Measurements from ENCODE around the gene UNG.
"Not testable (repeated sequence)": the region's sequence is repeated elsewhere in the genome, so short reads cannot be mapped to it uniquely, and the experiment has no call there.

Gene UNG

DNA sequence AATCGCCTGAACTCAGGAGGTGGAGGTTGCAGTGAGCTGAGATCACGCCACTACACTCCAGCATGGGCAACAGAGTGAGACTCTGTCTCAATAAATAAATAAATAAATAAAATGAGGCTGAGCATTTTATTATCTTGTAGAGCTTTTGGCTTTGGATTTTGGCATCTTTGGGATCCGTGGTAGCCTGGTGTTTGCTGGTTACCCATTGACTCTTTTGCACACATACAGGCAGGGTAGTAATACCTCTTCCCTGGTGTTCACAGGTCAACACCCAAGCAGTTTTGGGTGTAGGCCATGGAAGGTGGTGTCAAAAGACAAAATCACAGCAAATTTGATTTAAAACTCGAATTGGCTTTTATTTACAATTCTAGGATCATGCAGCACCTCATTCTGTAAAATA lies 46.8 kb downstream of the UNG start:
- no peak overlapping the region for H3K9ac ChIP-seq (ENCODE audit: low read depth, low read length)
- no peaks in the 10 kb centered on the region for H4K20me1 ChIP-seq (ENCODE audit: insufficient read depth, low read length)
- TF ChIP-seq EZH2 (IDR thresholded peaks at IDR 0.05; ENCODE audit: borderline replicate concordance, low read depth, low read length, severe bottlenecking), result no peak
- TF ChIP-seq, protein P1, sequence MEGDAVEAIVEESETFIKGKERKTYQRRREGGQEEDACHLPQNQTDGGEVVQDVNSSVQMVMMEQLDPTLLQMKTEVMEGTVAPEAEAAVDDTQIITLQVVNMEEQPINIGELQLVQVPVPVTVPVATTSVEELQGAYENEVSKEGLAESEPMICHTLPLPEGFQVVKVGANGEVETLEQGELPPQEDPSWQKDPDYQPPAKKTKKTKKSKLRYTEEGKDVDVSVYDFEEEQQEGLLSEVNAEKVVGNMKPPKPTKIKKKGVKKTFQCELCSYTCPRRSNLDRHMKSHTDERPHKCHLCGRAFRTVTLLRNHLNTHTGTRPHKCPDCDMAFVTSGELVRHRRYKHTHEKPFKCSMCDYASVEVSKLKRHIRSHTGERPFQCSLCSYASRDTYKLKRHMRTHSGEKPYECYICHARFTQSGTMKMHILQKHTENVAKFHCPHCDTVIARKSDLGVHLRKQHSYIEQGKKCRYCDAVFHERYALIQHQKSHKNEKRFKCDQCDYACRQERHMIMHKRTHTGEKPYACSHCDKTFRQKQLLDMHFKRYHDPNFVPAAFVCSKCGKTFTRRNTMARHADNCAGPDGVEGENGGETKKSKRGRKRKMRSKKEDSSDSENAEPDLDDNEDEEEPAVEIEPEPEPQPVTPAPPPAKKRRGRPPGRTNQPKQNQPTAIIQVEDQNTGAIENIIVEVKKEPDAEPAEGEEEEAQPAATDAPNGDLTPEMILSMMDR (IDR thresholded peaks at IDR 0.05; ENCODE audit: borderline replicate concordance, extremely low read depth, low read length, poor library complexity, severe bottlenecking), result no peak
- no peak overlapping the region for H3K4me3 ChIP-seq (ENCODE audit: low read depth in 1 of 2, low read length in 2 of 2)
- ATAC-seq (ENCODE audit: insufficient read depth, low read depth), result no peak
- no peak overlapping the region for H3K27ac ChIP-seq (ENCODE audit: low read length)
- no peaks in the 10 kb centered on the region for H3K9me3 ChIP-seq (ENCODE audit: insufficient read depth, low read length, severe bottlenecking)
- no peaks in the 10 kb centered on the region for H3K36me3 ChIP-seq (ENCODE audit: insufficient read depth, low read length)
- H3K79me2 ChIP-seq (ENCODE audit: insufficient read depth, low read length), result no peaks in the 10 kb centered on the region
- DNase-seq, result no peak
- no peak overlapping the region for H2AFZ ChIP-seq (ENCODE audit: low read depth, low read length)
- H3K4me2 ChIP-seq (ENCODE audit: insufficient read depth, low read length), result no peak overlapping the region
- no peaks in the 10 kb centered on the region for H3K27me3 ChIP-seq (ENCODE audit: insufficient read depth, low read length, poor library complexity)
- no peaks in the 10 kb centered on the region for H3K4me1 ChIP-seq (ENCODE audit: insufficient read depth, low read length)

DNA sequence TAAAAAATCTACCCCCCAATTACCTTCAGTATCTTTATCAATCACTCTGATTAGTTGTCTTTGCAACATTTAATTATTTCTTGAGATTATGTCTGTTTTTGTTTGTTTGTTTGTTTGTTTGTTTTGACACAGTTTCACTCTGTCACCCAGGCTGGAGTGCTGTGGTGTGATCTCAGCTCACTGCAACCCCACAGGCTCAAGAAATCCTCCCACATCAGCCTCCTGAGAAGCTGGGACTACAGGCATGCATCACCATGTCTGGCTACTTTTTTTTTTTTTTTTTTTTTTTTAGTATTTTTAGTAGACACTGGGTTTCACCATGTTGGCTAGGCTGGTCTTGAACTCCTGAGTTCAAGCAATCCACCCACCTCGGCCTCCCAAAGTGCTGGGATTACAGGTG lies 49.7 kb downstream of the UNG start:
- not testable (repeated sequence) for H3K27me3 ChIP-seq (ENCODE audit: insufficient read depth, low read length, poor library complexity); H3K36me3 ChIP-seq (ENCODE audit: insufficient read depth, low read length); ATAC-seq (ENCODE audit: insufficient read depth, low read depth); H3K27ac ChIP-seq (ENCODE audit: low read length); H3K4me2 ChIP-seq (ENCODE audit: insufficient read depth, low read length); H3K9me3 ChIP-seq (ENCODE audit: insufficient read depth, low read length, severe bottlenecking); H3K4me3 ChIP-seq (ENCODE audit: low read depth in 1 of 2, low read length in 2 of 2); H2AFZ ChIP-seq (ENCODE audit: low read depth, low read length); H3K9ac ChIP-seq (ENCODE audit: low read depth, low read length); H3K4me1 ChIP-seq (ENCODE audit: insufficient read depth, low read length); H4K20me1 ChIP-seq (ENCODE audit: insufficient read depth, low read length); H3K79me2 ChIP-seq (ENCODE audit: insufficient read depth, low read length); DNase-seq

DNA sequence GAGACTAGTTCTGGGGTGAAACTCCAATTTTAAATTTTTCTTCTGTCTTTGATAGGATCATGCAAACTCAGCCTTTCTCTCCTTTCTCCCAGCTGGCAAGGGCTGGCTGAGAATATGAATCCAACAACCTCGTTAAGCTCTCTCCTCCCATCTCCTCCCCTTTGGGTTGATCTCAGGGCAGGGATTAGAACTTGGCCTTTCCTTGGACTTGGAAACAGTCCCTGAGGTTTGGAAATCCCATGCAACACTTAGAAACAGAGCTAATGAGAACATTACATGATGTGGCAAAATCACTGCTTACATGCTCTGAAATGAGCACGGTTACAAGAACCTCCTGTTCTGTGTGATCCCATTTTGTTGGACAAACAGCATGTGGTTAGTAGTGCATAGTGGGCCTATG lies 50.6 kb downstream of the UNG start:
- Histone ChIP-seq H3K36me3 (ENCODE audit: insufficient read depth, low read length) (no peaks in the 10 kb centered on the region), H3K79me2 (ENCODE audit: insufficient read depth, low read length) (no peaks in the 10 kb centered on the region), H4K20me1 (ENCODE audit: insufficient read depth, low read length) (0 out of 2 replicates have a peak, but pooled peaks cover 4% of the 10 kb centered on the region), H3K9me3 (ENCODE audit: insufficient read depth, low read length, severe bottlenecking) (no peaks in the 10 kb centered on the region), H3K4me2 (ENCODE audit: insufficient read depth, low read length) (no peak overlapping the region), H3K27me3 (ENCODE audit: insufficient read depth, low read length, poor library complexity) (peaks cover 3% of the 10 kb centered on the region), H3K4me1 (ENCODE audit: insufficient read depth, low read length) (no peaks in the 10 kb centered on the region), H3K27ac (ENCODE audit: low read length) (no peak overlapping the region), H2AFZ (ENCODE audit: low read depth, low read length) (no peak overlapping the region), H3K4me3 (ENCODE audit: low read depth in 1 of 2, low read length in 2 of 2) (no peak overlapping the region), H3K9ac (ENCODE audit: low read depth, low read length) (no peak overlapping the region)
- TF ChIP-seq, protein P1 (IDR thresholded peaks at IDR 0.05; ENCODE audit: borderline replicate concordance, extremely low read depth, low read length, poor library complexity, severe bottlenecking), result no peak
- no peak for TF ChIP-seq EZH2 (IDR thresholded peaks at IDR 0.05; ENCODE audit: borderline replicate concordance, low read depth, low read length, severe bottlenecking)
- ATAC-seq (ENCODE audit: insufficient read depth, low read depth) (no peak), DNase-seq (no peak)

DNA sequence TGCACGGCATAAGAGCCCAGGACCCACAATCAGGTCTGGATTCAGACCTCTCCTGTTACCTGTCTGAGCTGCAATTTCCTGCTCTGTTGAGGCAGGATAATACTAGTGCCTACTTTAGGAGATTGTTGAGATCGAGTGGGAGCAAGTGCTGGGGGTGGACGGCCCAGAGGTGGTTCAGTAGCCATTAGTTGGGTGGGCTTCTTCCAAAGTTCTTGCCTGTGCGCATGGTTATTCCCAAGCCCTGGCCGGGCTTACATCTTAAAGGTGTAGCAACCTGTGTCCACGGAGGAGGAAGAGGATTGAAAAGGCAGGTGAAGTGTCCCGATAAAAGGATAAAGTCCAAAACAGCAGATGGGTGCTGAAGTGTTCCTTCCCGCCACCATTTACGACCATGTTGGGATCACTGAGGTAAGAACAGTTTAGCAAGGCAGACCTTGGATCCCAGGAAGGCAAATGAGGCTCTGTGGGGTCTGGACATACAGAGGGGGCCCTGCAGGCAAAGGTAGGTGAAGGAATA lies 52.8 kb downstream of the UNG start:
- Histone ChIP-seq H3K36me3 (ENCODE audit: insufficient read depth, low read length) (no peaks in the 10 kb centered on the region), H3K27ac (ENCODE audit: low read length) (no peak overlapping the region), H3K9me3 (ENCODE audit: insufficient read depth, low read length, severe bottlenecking) (no peaks in the 10 kb centered on the region), H3K9ac (ENCODE audit: low read depth, low read length) (no peak overlapping the region), H3K4me3 (ENCODE audit: low read depth in 1 of 2, low read length in 2 of 2) (no peak overlapping the region), H3K4me1 (ENCODE audit: insufficient read depth, low read length) (no peaks in the 10 kb centered on the region), H4K20me1 (ENCODE audit: insufficient read depth, low read length) (0 out of 2 replicates have a peak, but pooled peaks cover 4% of the 10 kb centered on the region), H3K27me3 (ENCODE audit: insufficient read depth, low read length, poor library complexity) (peaks cover 10% of the 10 kb centered on the region), H3K4me2 (ENCODE audit: insufficient read depth, low read length) (no peak overlapping the region), H2AFZ (ENCODE audit: low read depth, low read length) (no peak overlapping the region), H3K79me2 (ENCODE audit: insufficient read depth, low read length) (no peaks in the 10 kb centered on the region)
- no peak for DNase-seq
- TF ChIP-seq, protein P1 (IDR thresholded peaks at IDR 0.05; ENCODE audit: borderline replicate concordance, extremely low read depth, low read length, poor library complexity, severe bottlenecking), result no peak
- no peak for TF ChIP-seq EZH2 (IDR thresholded peaks at IDR 0.05; ENCODE audit: borderline replicate concordance, low read depth, low read length, severe bottlenecking)
- no peak for ATAC-seq (ENCODE audit: insufficient read depth, low read depth)

All from DND-41 (cell line).